BJ (cell line): ENCODE data around the gene DENND1A. TPM values are rescaled to one million over a fixed set of nuclear protein-coding genes. Genes with fewer than 3 reads are reported as not detected.

Source experiments
- CTCF ChIA-PET: fragments of 350-600 bp; formaldehyde crosslinking; extraction: SDS; loops from one replicate; lab custom pipeline; 2021; ENCODE audit warnings: antibody characterized with exemption, inconsistent platforms; lab: Yijun Ruan, JAX
- POLR2A ChIA-PET: fragments of 300-600 bp; sonication (Branson Sonifier 250); formaldehyde crosslinking; extraction: SDS; loops from one replicate; lab custom pipeline; 2021; ENCODE audit warnings: antibody characterized with exemption; lab: Charles Lee
- DNase-seq: peaks from one replicate; pipeline ENCODE4 v3.0.0-alpha.2; 2011; ENCODE audit warnings: low read depth
- H3K27me3 ChIP-seq: 2 replicates; pipeline ENCODE4 v1.6.0; 2011; ENCODE audit warnings: low read length; ENCODE audit not compliant: control insufficient read depth, insufficient read depth
- H3K36me3 ChIP-seq: 2 replicates; pipeline ENCODE4 v1.5.1; 2011; ENCODE audit warnings: low read length; ENCODE audit not compliant: control insufficient read depth, insufficient read depth
- H3K4me3 ChIP-seq: 2 replicates; pipeline ENCODE4 v1.5.1; 2011; ENCODE audit warnings: low read depth, mild to moderate bottlenecking, control low read depth, low read length
- CTCF ChIP-seq: IDR thresholded peaks from 2 replicates; pipeline ENCODE4 v1.5.1; 2011; ENCODE audit warnings: low read depth, mild to moderate bottlenecking, control low read depth, inconsistent platforms, low read length, moderate library complexity; ENCODE audit not compliant: insufficient read depth
- polyA plus RNA-seq: library from polyadenylated mRNA; depleted of rRNA; stranded (reverse); fragments of >200 nt; gene quantifications from 2 replicates; pipeline ENCODE4 v1.2.3, GENCODE V29; 2011

The DENND1A gene
- polyA plus RNA-seq, 1 experiment: 24.0 TPM

GRCh38 chr9:123406691-123407216 lies 523.2 kb downstream of the DENND1A start:
- Histone ChIP-seq H3K36me3 (peaks cover 4% of the 10 kb centered on the region; the same call in 1 of the 2 replicates), H3K4me3 (no peak overlapping the region), H3K27me3 (no peaks in the 10 kb centered on the region)
- ChIA-PET POLR2A (no interaction called here), CTCF (no interaction called here)
- TF ChIP-seq CTCF: no peak
- no peak for DNase-seq

- peaks cover 4% of the 10 kb centered on the region; the same call in 1 of the 2 replicates for H3K36me3 ChIP-seq
- no peak overlapping the region for H3K4me3 ChIP-seq
- no peak for TF ChIP-seq CTCF
- no peaks in the 10 kb centered on the region for H3K27me3 ChIP-seq
- no peak for DNase-seq
- POLR2A ChIA-PET: no interaction called here
- CTCF ChIA-PET: no interaction called here
These were observed 523.9 kb downstream of the DENND1A start for GRCh38 chr9:123406016-123406415.

GRCh38 chr9:123402981-123403509 lies 526.9 kb downstream of the DENND1A start:
- Histone ChIP-seq H3K36me3 (peaks cover 5% of the 10 kb centered on the region; the same call in 1 of the 2 replicates), H3K27me3 (no peaks in the 10 kb centered on the region), H3K4me3 (no peak overlapping the region)
- CTCF ChIA-PET: interaction anchor here (1.1 kb wide), 1 partner anchor 13 kb away, joined by 3 read pairs; no protein-coding TSS in a partner anchor
- POLR2A ChIA-PET: no interaction called here
- no peak for DNase-seq
- no peak for TF ChIP-seq CTCF

- peak; percentile 83 for TF ChIP-seq CTCF
- DNase-seq: peak; percentile 4
- Histone ChIP-seq H3K27me3 (no peaks in the 10 kb centered on the region), H3K4me3 (no peak overlapping the region), H3K36me3 (0 out of 2 replicates have a peak, but pooled peaks cover 5% of the 10 kb centered on the region)
- ChIA-PET POLR2A (interaction anchor here (0.6 kb wide), 1 partner anchor 1013 kb away, joined by 3 read pairs; no protein-coding TSS in a partner anchor), CTCF (interaction anchor here (0.6 to 1.5 kb wide), 9 partner anchors 8 to 711 kb away, joined by 3 to 12 read pairs (median 3); no protein-coding TSS in a partner anchor)
These were observed 527.9 kb downstream of the DENND1A start for GRCh38 chr9:123401879-123402513.

- H3K4me3 ChIP-seq: no peak overlapping the region
- H3K36me3 ChIP-seq: 0 out of 2 replicates have a peak, but pooled peaks cover 5% of the 10 kb centered on the region
- ChIA-PET POLR2A (no interaction called here), CTCF (interaction anchor here (1.5 to 3.8 kb wide), 3 partner anchors 8 to 640 kb away, joined by 3 to 16 read pairs (median 12); no protein-coding TSS in a partner anchor)
- no peak for DNase-seq
- TF ChIP-seq CTCF: no peak
- no peaks in the 10 kb centered on the region for H3K27me3 ChIP-seq
These were observed 528.9 kb downstream of the DENND1A start for GRCh38 chr9:123400926-123401503.
